Spinal cord (tissue), 10 donors: ENCODE results near the gene ZMYND8. TPM values are rescaled to one million over a fixed set of nuclear protein-coding genes. Genes with fewer than 3 reads are reported as not detected.
A peak's percentile ranks its signal among the peaks of the same experiment; 100 is the strongest.

Experiments
- DNase-seq, 6 donors: peaks; one replicate each; pipeline versions ENCODE4 v3.0.0 to v3.0.0-alpha.2; 2013 to 2015; ENCODE audit warnings: low spot score in 6 of 6, low read depth in 4 of 6
- H3K27ac ChIP-seq: one replicate; pipeline ENCODE4 v1.5.1; 2013; ENCODE audit warnings: low read depth, low read length, control low read depth
- H3K27me3 ChIP-seq: one replicate; pipeline ENCODE4 v1.6.1; 2013; ENCODE audit warnings: low read length; ENCODE audit not compliant: control insufficient read depth, insufficient read depth
- H3K36me3 ChIP-seq: one replicate; pipeline ENCODE4 v1.6.1; 2013; ENCODE audit warnings: low read length; ENCODE audit not compliant: control insufficient read depth, insufficient read depth
- H3K4me1 ChIP-seq: one replicate; pipeline ENCODE4 v1.6.1; 2013; ENCODE audit warnings: low read length; ENCODE audit not compliant: control insufficient read depth, insufficient read depth
- H3K4me3 ChIP-seq: one replicate; pipeline ENCODE4 v1.5.1; 2013; ENCODE audit warnings: low read depth, low read length, control low read depth
- H3K9me3 ChIP-seq: one replicate; pipeline ENCODE4 v1.6.1; 2013; ENCODE audit warnings: low read length; ENCODE audit not compliant: control insufficient read depth, insufficient read depth
- WGBS: methylation state at CpG from one replicate; pipeline ENCODE4 v1.1.5; 2013; ENCODE audit warnings: missing lambda C conversion rate; ENCODE audit not compliant: insufficient coverage; 5-methylcytosine and 5-hydroxymethylcytosine counted together
- polyA plus RNA-seq, 2 donors: library from polyadenylated mRNA; unstranded; fragments of 120-200 nt; gene quantifications; one replicate each; pipeline ENCODE4 v1.2.1, GENCODE V29; 2013; ENCODE audit not compliant: insufficient read length in 2 of 2
- total RNA-seq, 2 donors: library from RNA; depleted of rRNA in 1 of 2; stranded (reverse); fragments of 120-200 nt in 1 of 2; fragments of >200 nt in 1 of 2; gene quantifications; one replicate each; pipeline versions ENCODE4 v1.2.3 to v1.2.4, GENCODE V29; 2013 to 2014
- donor health status: healthy.

Gene ZMYND8
- total and polyA plus RNA-seq, 4 donors: 31.1 to 45.8 (median 37.4) TPM

DNA sequence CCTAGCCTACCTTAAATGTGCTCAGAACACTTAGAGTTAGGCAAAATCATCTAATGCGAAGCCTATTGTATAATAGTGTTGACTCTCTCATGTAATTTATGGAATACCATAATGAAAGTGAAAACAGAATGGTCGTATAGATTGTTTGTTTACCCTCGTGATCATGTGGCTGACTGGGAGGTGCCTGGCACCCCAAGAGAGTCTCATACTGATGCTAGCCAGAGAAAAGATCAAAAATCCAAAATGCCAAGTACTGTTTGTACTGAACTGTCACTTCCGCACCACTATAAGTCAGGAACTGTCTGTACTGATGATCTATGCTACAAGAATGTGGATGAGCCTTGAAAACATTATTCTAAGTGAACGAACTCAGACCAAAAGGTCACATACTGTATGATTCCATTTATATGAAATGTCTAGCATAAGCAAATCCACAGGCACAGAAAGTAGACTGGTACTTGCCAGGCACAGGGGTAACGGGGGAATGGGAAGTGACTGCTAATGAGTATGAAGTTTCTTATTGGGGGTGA lies 22.4 kb downstream of the ZMYND8 start:
- peaks cover 11% of the 10 kb centered on the region for H3K36me3 ChIP-seq
- no CpG with 5 or more reads among the region's 6 CpGs for WGBS

DNA sequence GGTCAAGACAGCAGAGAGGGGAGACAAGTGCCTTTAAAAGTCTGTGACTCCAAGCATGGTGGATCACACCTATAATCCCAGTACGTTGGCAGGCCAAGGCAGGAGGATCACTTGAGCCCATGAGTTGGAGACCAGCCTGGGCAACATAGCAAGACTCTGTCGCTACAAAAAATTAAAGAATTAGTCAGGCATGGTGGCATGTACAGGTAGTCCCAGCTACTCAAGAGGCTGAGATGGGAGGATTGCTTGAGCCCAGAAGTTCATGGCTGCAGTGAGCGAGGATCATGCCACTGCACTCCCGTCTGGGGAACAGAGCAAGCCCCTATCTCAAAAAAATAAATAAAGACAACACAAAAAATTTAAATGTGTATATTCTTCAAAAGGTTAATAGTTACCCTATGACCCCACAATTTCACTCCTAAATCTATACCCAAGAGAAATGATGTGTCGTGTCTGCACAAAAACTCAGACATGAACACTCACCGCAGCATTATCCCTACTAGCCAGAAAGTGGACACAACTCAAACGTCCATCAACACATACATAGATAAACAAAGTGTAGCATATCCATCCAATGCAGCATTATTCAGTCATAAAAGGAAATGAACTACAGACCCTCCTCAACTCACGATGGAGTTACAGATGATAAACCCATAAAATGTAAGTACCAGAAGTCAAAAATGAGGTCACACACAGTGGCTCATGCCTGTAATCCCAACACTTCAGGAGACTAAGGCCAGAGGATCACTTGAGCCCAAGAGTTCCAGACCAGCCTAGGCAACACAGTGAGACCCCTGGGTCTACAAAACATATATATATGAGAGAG lies 23.9 kb downstream of the ZMYND8 start:
- Histone ChIP-seq H3K4me3 (no peak overlapping the region), H3K36me3 (peaks cover 5% of the 10 kb centered on the region), H3K4me1 (peaks cover 47% of the 10 kb centered on the region), H3K9me3 (no peaks in the 10 kb centered on the region), H3K27me3 (no peaks in the 10 kb centered on the region), H3K27ac (no peak overlapping the region)
- no peak for DNase-seq
- 95% methylated on average over 5 of the region's 8 CpGs for WGBS

More for the DNA sequence above, 22.4 kb downstream of the ZMYND8 start:
- peak in 1 of 6 donors; percentile 59 for DNase-seq
- Histone ChIP-seq H3K27ac (peak overlapping the region; percentile 69), H3K4me1 (peaks cover 46% of the 10 kb centered on the region), H3K4me3 (no peak overlapping the region), H3K27me3 (no peaks in the 10 kb centered on the region), H3K9me3 (no peaks in the 10 kb centered on the region)

- peaks cover 34% of the 10 kb centered on the region for H3K4me1 ChIP-seq
- no peak overlapping the region for H3K4me3 ChIP-seq
- H3K9me3 ChIP-seq: no peaks in the 10 kb centered on the region
- H3K36me3 ChIP-seq: peaks cover 5% of the 10 kb centered on the region
- 89% methylated on average over 10 of the region's 10 CpGs for WGBS
- no peak overlapping the region for H3K27ac ChIP-seq
- DNase-seq: no peak
- no peaks in the 10 kb centered on the region for H3K27me3 ChIP-seq
Observed at GRCh38 chr20:47330933-47331708, 25.4 kb downstream of the ZMYND8 start.

DNA sequence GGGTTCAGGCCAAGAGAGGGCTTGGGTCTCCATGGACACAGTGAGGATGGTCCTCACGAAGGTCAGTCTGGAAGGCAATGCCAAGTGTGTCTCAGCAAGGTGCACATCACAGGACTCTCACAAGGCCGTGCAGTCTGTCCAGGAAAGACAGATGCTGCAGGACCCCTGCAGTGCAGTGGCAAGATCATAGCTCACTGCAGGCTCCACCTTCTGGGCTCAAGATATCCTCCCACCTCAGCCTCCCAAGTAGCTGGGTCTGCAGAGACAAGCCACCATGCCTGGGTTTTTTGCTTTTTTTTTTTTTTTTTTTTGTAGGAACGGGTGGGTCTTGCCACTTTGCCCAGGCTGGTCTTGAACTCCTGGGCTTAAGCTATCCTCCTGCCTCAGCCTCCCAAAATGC lies 26.4 kb downstream of the ZMYND8 start:
- Histone ChIP-seq H3K36me3 (peaks cover 5% of the 10 kb centered on the region), H3K9me3 (no peaks in the 10 kb centered on the region), H3K27me3 (no peaks in the 10 kb centered on the region), H3K4me1 (peaks cover 33% of the 10 kb centered on the region), H3K4me3 (no peak overlapping the region), H3K27ac (peak overlapping the region; percentile 42)
- DNase-seq: no peak
- WGBS: 17% methylated on average over 2 of the region's 3 CpGs

DNA sequence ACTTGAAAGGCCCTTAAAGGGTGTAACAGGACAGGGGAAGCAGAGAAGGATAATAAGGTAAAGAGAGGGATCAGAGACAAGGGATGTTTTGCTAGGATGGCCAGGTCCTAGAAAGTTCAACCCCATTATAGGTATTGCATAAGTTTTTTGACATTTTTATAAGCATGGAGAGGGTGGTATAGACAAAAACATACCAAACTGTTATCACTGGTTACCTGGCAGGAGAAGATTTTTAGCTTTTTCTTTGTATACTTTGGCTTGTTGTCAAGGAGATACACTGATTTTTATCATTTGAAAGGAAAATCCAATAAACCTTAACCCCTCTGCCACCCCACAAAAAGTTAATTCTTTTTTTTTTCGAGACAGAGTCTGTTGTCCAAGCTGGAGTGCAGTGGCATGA lies 28.4 kb downstream of the ZMYND8 start:
- no peak for DNase-seq
- no peaks in the 10 kb centered on the region for H3K27me3 ChIP-seq
- peaks cover 29% of the 10 kb centered on the region for H3K4me1 ChIP-seq
- H3K9me3 ChIP-seq: no peaks in the 10 kb centered on the region
- no peak overlapping the region for H3K4me3 ChIP-seq
- peaks cover 8% of the 10 kb centered on the region for H3K36me3 ChIP-seq
- no peak overlapping the region for H3K27ac ChIP-seq
- no CpG with 5 or more reads among the region's 1 CpG for WGBS

DNA sequence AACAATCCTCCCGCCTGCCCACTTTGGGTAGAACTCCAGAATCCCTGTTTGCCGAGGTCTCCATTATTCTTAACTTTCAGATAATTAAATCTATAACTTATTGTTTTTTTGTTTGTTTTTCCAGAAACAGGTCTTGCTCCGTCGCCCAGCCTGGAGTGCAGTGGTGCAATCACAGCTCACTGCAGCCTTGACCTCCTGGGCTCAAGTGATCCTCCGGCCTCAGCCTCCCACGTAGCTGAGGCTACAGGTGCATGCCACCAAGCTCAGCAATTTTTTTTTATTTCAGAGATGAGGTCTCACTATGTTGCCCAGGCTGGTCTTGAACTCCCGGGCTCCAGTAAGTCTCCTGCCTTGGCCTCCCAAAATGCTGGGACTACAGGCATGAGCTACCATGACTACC lies 28.8 kb downstream of the ZMYND8 start:
- no peak overlapping the region for H3K4me3 ChIP-seq
- no peak for DNase-seq
- 94% methylated on average over 5 of the region's 7 CpGs for WGBS
- peaks cover 31% of the 10 kb centered on the region for H3K4me1 ChIP-seq
- no peak overlapping the region for H3K27ac ChIP-seq
- no peaks in the 10 kb centered on the region for H3K9me3 ChIP-seq
- peaks cover 8% of the 10 kb centered on the region for H3K36me3 ChIP-seq
- H3K27me3 ChIP-seq: no peaks in the 10 kb centered on the region

DNA sequence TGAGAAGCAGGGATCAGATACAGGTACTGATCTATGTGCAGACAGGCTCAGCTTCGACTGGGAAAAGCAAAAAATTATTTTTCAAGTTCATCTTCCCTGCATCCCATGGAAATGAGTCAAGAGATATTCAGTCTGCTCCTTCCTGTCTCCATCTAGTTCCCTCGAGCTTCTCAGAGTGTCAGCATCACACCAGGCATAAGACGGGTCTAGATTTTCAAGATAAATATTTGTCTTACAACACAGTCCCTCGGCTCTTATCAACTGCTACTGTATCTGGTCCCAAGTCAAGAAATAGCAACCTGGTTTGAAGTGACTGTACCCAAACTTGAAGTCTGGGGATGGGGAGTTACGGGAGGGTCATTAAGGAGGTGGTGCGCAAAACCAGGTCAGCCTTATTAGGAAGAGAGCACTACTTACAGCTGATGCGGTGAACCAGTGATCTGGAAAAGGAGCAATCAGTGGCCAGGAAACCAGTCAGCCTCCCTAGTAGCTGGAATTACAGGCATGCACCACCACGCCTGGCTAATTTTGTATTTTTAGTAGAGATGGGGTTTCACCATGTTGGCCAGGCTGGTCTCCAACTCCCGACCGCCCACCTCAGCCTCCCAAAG lies 29.7 kb downstream of the ZMYND8 start:
- H3K9me3 ChIP-seq: no peaks in the 10 kb centered on the region
- no peak overlapping the region for H3K4me3 ChIP-seq
- H3K36me3 ChIP-seq: peaks cover 2% of the 10 kb centered on the region
- H3K27me3 ChIP-seq: no peaks in the 10 kb centered on the region
- H3K27ac ChIP-seq: peak overlapping the region; percentile 25
- H3K4me1 ChIP-seq: peaks cover 36% of the 10 kb centered on the region
- DNase-seq: no peak
- WGBS: 84% methylated on average over 6 of the region's 10 CpGs

GRCh38 chr20:47325242-47325641 lies 31.3 kb downstream of the ZMYND8 start:
- DNase-seq: no peak
- Histone ChIP-seq H3K9me3 (no peaks in the 10 kb centered on the region), H3K36me3 (peaks cover 2% of the 10 kb centered on the region), H3K27ac (no peak overlapping the region), H3K4me1 (peaks cover 40% of the 10 kb centered on the region), H3K27me3 (no peaks in the 10 kb centered on the region), H3K4me3 (no peak overlapping the region)
- WGBS: 90% methylated on average over 4 of the region's 6 CpGs

DNA sequence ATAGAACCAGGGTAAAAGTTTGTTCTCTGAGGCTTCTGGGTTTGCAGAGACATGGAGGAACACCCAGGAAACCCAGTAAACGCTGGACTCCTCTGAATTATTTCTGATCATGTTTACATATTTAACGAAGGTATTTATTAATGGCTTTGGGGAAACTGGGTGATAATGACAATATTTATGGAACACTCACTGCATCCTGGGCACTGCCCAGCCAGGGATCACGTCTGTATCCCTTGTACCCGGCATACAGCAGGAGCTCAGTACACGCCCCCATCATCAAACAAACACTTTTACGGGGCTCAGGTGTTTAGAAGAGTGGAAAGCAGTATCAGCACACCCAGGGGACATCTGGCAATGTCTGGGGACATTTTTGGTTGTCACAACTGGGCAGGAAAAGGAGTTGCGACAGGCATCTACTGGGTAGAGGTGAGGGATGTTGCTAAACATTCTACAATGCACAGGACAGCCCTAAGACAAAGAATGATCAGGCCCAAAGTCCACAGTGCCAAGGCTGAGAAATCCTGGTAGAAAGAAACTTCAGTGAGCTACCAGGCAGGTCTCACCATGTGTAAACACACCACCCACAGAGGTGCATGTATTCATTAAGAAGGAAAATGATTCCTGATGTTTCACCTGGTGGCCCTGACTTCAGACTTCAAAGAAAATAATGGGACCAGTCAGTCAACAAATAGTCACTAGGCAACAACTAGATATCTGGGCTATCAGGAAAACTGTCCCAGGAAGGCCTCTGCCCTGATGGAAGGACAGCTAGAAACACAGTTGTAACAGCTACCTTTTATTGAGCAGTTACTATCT lies 35.3 kb downstream of the ZMYND8 start:
- Histone ChIP-seq H3K9me3 (no peaks in the 10 kb centered on the region), H3K4me1 (peaks cover 62% of the 10 kb centered on the region), H3K36me3 (peaks cover 5% of the 10 kb centered on the region), H3K4me3 (no peak overlapping the region), H3K27ac (peak overlapping the region; percentile 95), H3K27me3 (no peaks in the 10 kb centered on the region)
- no CpG with 5 or more reads among the region's 7 CpGs for WGBS
- DNase-seq: no peak
